Motor neuron (in vitro differentiated cells): ENCODE measurements around the gene HOXB13. TPM values are rescaled to one million over a fixed set of nuclear protein-coding genes. Genes with fewer than 3 reads are reported as not detected.

Experiments used
- ATAC-seq, 8 experiments: fragments of 200-7000 bp; cut with Tn5 transposase; replicated peaks in 6 of 8; 2 replicates each; pipeline ENCODE4 v1.8.0; 2021; ENCODE audit warnings: mild to moderate bottlenecking in 8 of 8, moderate library complexity in 8 of 8
- H3K27ac ChIP-seq, 2 donors: fragments of 250-450 bp; sonication (Bioruptor Pico); 2 replicates each; pipeline ENCODE4 v1.9.0; 2021; ENCODE audit warnings: antibody characterized with exemption in 2 of 2, mild to moderate bottlenecking in 2 of 2, moderate library complexity in 1 of 2
- H3K4me1 ChIP-seq, 2 donors: fragments of 250-450 bp; sonication (Bioruptor Pico); replicated peaks in 1 of 2; 2 replicates each; pipeline ENCODE4 v1.6.1; 2021; ENCODE audit warnings: antibody characterized with exemption in 2 of 2, mild to moderate bottlenecking in 2 of 2, moderate library complexity in 1 of 2
- H3K4me3 ChIP-seq, 5 donors: fragments of 250-450 bp; sonication (Bioruptor Pico); 2 replicates each; pipeline ENCODE4 v1.9.0; 2021; ENCODE audit warnings: antibody characterized with exemption in 5 of 5, mild to moderate bottlenecking in 5 of 5, moderate library complexity in 4 of 5
- WGBS, 10 experiments: fragments of 450-650 bp; shearing (Covaris generic); methylation state at CpG; one replicate each; pipeline ENCODE4 v1.0.0; 2022; 5-methylcytosine and 5-hydroxymethylcytosine counted together
- in situ Hi-C, 9 experiments: fragments of 400-800 bp; cut with MboI; loops; one replicate each; pipeline ENCODE4 v1.15.0; 2021; ENCODE audit warnings: low sequenced_read_pairs in 9 of 9, low pct_unique_long_range_greater_than_20kb in 2 of 9; ENCODE audit not compliant: unreplicated experiment in 9 of 9
- total RNA-seq, 8 experiments: library from RNA; unstranded; fragments of 300-600 nt; gene quantifications; 2 replicates each; pipeline versions ENCODE4 v1.2.3 to v1.2.4, GENCODE V29; 2022

Gene HOXB13
- total RNA-seq = under 1 TPM in 7 of 8 experiments, not detected in 1; 0.05 to 0.70 (median 0.18) TPM

DNA sequence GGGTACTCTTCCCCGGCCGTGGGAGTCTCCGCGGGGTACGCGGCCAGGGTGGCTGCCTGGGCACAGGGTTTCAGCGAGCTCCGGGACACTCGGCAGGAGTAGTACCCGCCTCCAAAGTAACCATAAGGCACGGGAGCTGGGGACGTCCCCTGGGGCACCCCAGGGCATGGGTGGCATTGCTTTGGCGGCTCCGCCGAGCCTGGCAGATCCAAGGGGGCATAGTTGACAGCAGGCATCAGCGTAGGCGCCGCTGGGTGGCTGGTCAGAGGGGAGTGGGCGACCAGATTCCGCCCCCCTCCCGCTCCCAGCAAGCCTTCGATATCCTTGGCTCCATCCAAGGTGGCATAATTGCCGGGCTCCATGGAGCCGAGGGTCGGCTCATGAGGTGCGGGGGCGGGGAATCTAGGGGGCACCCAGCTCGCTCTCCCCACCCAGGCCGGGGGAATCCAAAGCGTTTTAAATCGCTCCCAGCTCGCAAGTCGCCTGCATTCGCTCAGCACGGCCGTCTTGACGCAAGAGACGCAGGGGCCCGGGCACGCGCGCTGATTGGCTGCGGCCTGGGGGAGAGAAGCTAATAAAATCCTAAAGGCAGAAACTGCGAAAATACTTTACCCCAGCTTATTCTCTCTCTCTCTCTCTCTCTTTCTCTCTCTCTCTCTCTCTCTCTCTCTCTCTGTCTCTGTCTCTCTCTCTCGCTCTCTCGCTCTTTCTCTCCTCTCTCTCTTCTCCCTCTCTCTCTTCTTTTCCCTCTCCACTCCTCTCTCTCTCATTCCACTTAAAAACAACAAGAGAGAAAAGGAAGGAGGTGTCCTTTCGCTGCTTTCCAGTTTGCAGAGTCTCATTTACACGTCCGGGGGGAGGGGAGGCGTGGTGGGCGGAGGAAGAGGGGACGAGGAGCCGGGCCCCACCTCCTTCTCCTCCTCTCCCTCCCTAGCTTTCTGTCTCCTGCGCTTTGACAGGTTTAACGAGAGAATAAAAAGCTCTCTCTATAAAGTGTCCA, at the start of gene HOXB13:
Gene HOXB13 (minus strand): TSS at position 519 of the 1,000 bp plus-strand sequence. CDS start 157 bp downstream, at position 362.
- in situ Hi-C loops = loop anchor here in 2 of 9 experiments (10.0 to 25.0 kb wide), 2 partner anchors 66 to 91 kb away; partner anchors contain the start of gene HOXB9 (in 1 of the 2)
- peak within 1 kb of the TSS; percentile 4 to 31 (median 21) for H3K4me3 ChIP-seq
- H3K27ac ChIP-seq = no peak within 1 kb of the TSS
- peaks cover 0 to 3% of the 10 kb centered on the region in 2 donors for H3K4me1 ChIP-seq
- ATAC-seq = peak; percentile 29 to 65 (median 50)
- WGBS, 10 experiments = 0 to 42% (median 6%) methylated on average over 2 to 17 of the region's 55 CpGs; no CpG with 5 or more reads in 3 of the 10 experiments

GRCh38 chr17:48776602-48777001, 48.1 kb upstream of the HOXB13 start:
- ATAC-seq = no peak
- Histone ChIP-seq H3K4me1 (no peaks in the 10 kb centered on the region), H3K4me3 (no peak overlapping the region), H3K27ac (no peak overlapping the region)
- in situ Hi-C loops = no loop called here

DNA sequence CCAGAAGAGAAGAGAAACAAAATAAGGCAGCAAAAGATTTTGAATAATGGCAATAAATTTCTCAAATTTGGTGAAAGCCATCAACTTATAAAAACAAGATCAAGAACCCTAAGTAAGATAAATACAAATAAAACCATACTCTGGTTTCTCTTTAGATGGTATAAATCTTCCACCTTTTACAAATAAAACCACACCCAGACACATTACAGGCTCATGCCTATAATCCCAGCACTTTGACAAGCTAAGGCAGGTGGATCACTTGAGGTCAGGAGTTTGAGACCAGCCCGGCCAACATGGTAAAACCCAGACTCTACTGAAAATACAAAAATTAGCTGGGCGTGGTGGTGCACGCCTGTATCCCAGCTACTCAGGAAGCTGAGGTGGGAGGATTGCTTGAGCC, 44.7 kb upstream of the HOXB13 start:
- Histone ChIP-seq H3K4me3 (no peak overlapping the region), H3K4me1 (no peaks in the 10 kb centered on the region), H3K27ac (no peak overlapping the region)
- WGBS, 10 experiments = 57 to 94% (median 83%) methylated on average over 1 to 3 of the region's 3 CpGs; no CpG with 5 or more reads in 1 of the 10 experiments
- in situ Hi-C loops = no loop called here
- no peak for ATAC-seq

- no peak for ATAC-seq
- in situ Hi-C loops = no loop called here
- H3K4me1 ChIP-seq = no peaks in the 10 kb centered on the region
- WGBS, 10 experiments = 0 to 80% (median 36%) methylated on average over 1 to 3 of the region's 3 CpGs; no CpG with 5 or more reads in 1 of the 10 experiments
- H3K27ac ChIP-seq = no peak overlapping the region
- H3K4me3 ChIP-seq = no peak overlapping the region
Measured at GRCh38 chr17:48770954-48771353, 42.4 kb upstream of the HOXB13 start.

- H3K4me3 ChIP-seq = no peak overlapping the region
- ATAC-seq = peak in 2 of 8 experiments; percentile 61 to 74
- WGBS, 10 experiments = 52 to 83% (median 67%) methylated on average over 1 to 5 of the region's 5 CpGs; no CpG with 5 or more reads in 1 of the 10 experiments
- in situ Hi-C loops = no loop called here
- H3K4me1 ChIP-seq = no peaks in the 10 kb centered on the region
- H3K27ac ChIP-seq = no peak overlapping the region
Measured at GRCh38 chr17:48769009-48769675, 40.6 kb upstream of the HOXB13 start.

DNA sequence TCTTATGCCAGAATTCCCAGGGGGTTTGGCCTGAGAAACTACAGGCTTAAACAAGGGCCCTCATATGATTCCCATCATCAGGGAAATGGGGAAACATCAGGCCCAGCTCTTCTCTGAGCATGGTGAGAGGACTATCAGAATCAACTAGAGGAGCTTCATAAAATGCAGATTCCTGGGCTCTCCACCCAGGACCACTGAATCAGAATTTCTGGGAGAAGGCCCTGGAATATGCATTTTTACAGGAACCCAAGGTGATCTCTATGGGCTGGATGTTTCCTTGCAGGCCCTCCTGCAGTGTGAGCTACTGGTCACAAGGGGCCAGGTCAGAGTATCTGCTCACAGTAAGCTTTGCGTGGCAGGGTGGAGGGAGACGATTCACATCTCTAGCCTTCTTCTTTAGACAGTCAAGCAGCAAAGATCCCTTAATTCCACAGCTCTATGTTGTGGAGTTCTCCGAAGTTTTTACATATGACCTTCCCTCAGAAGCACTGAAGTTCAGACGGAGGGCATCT, 38.8 kb upstream of the HOXB13 start:
- WGBS, 10 experiments = 30 to 100% (median 53%) methylated on average over 1 to 3 of the region's 4 CpGs; no CpG with 5 or more reads in 2 of the 10 experiments
- Histone ChIP-seq H3K27ac (no peak overlapping the region), H3K4me3 (no peak overlapping the region), H3K4me1 (no peaks in the 10 kb centered on the region)
- ATAC-seq = peak in 2 of 8 experiments; percentile 20 to 31
- in situ Hi-C loops = no loop called here

DNA sequence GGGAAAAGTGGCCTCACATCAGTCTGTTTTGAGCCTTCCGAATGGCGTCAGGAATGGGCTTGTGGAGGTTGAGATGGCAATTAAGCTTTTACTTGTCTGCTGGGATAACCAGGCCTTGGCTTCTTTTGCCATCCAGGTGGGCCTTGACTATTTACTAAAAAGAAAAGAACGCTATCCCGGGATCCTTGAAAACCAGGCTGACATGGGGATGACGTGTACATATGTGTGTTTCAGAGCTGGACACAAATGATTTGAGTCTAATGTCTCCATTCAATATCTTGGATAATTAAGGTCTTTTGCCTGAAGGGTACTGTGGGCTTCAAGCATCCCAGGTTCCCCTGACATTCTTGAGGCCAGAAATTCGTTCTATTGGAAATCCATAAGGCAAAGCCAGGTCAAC, 32.6 kb upstream of the HOXB13 start:
- no peak for ATAC-seq
- no peak overlapping the region for H3K27ac ChIP-seq
- H3K4me1 ChIP-seq = no peaks in the 10 kb centered on the region
- in situ Hi-C loops = no loop called here
- WGBS, 10 experiments = 0 to 91% (median 51%) methylated on average over 1 to 6 of the region's 6 CpGs; no CpG with 5 or more reads in 2 of the 10 experiments
- no peak overlapping the region for H3K4me3 ChIP-seq

DNA sequence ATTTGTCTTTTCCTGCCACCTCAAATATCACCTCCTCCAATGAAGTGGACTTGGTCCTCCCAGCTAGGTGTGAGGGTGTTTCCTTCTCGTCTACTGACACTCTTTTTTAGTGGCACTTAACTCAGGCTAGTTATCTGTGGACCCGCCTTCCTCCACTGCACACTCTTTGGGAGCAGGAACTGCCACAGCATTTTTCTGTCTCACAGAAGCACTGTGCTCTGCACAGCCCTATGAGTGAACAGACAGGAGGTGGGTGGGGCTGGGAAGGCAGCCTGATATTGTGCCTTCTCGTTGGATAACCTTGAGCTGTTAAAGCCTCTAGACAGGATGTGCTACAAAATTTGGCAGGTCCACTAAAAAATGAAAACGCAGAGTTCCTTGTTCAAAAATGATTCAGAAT, 31.9 kb upstream of the HOXB13 start:
- 0 to 72% (median 20%) methylated on average over 1 to 3 of the region's 4 CpGs; no CpG with 5 or more reads in 2 of the 10 experiments for WGBS, 10 experiments
- no peaks in the 10 kb centered on the region for H3K4me1 ChIP-seq
- H3K4me3 ChIP-seq = no peak overlapping the region
- in situ Hi-C loops = no loop called here
- ATAC-seq = no peak
- no peak overlapping the region for H3K27ac ChIP-seq

DNA sequence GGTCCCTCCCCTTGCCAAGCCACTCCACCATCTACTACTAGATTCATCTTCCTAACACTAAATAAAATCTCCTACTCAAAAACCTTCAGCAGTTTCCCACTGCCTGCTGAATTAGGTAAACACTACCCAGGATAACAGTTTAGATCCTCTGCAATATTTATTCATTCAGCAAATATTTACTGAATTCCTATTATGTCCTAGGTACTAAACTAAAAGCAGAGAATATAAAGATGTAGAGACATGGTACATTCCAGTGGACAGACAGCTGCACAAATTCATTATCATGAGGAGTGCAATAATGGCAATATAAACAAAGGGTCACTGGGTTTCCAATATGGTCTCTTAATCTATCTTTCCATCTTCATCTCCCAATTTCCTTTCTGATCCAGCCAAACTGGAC, 30.7 kb upstream of the HOXB13 start:
- in situ Hi-C loops = no loop called here
- H3K4me3 ChIP-seq = no peak overlapping the region
- no peak for ATAC-seq

GRCh38 chr17:48757524-48757961, 29.0 kb upstream of the HOXB13 start:
- 0 to 30% (median 13%) methylated on average over 1 to 2 of the region's 2 CpGs; no CpG with 5 or more reads in 3 of the 10 experiments for WGBS, 10 experiments
- in situ Hi-C loops = no loop called here
- H3K4me3 ChIP-seq = no peak overlapping the region
- no peak overlapping the region for H3K27ac ChIP-seq
- ATAC-seq = peak in 2 of 8 experiments; percentile 28 to 76
- H3K4me1 ChIP-seq = no peaks in the 10 kb centered on the region

More for the DNA sequence above, 30.7 kb upstream of the HOXB13 start:
- no peak overlapping the region for H3K27ac ChIP-seq
- H3K4me1 ChIP-seq = no peaks in the 10 kb centered on the region

- WGBS, 10 experiments = 0 to 79% (median 25%) methylated on average over 1 to 3 of the region's 3 CpGs; no CpG with 5 or more reads in 1 of the 10 experiments
- in situ Hi-C loops = no loop called here
- no peaks in the 10 kb centered on the region for H3K4me1 ChIP-seq
- no peak overlapping the region for H3K4me3 ChIP-seq
- peak in 1 of 8 experiments; percentile 44 for ATAC-seq
- H3K27ac ChIP-seq = no peak overlapping the region
Measured at GRCh38 chr17:48756830-48757251, 28.3 kb upstream of the HOXB13 start.

DNA sequence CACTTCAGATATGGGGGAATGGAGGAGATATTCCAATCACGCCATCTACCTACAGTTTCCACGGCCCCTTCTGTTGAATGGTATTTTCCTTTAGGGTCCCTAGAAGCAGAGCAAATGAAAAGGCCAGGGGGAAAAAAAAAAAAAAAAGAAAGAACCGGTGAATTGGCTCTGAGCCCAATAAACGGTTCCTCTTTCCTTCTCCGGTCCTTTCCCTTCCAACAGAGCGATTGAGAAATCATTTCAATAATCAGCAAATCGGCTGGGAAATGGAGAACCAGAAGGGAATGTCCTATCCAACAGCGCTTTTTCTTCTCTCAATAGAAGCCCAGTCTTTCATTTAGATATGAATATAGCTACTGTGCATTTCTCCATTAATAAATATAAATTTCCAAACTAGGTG, 26.8 kb upstream of the HOXB13 start:
- Histone ChIP-seq H3K27ac (no peak overlapping the region), H3K4me1 (no peaks in the 10 kb centered on the region), H3K4me3 (no peak overlapping the region)
- WGBS, 10 experiments = 8 to 83% (median 26%) methylated on average over 1 to 8 of the region's 8 CpGs; no CpG with 5 or more reads in 1 of the 10 experiments
- in situ Hi-C loops = no loop called here
- no peak for ATAC-seq
